Upper lobe of left lung (tissue), 6 donors: ENCODE results near the gene DCAF15. TPM values are rescaled to one million over a fixed set of nuclear protein-coding genes. Genes with fewer than 3 reads are reported as not detected.
"Not testable (repeated sequence)": the region's sequence is repeated elsewhere in the genome, so short reads cannot be mapped to it uniquely, and the experiment has no call there.

Source experiments
- ATAC-seq, 2 donors: fragments of 200-7000 bp; cut with Tn5 transposase; one replicate each; pipeline ENCODE4 v1.9.1; 2022; ENCODE audit warnings: mild to moderate bottlenecking in 2 of 2, moderate library complexity in 2 of 2; ENCODE audit not compliant: low FRiP score in 2 of 2
- DNase-seq, 2 donors: peaks; one replicate each; pipeline ENCODE4 v3.0.0-alpha.2; 2019 to 2020
- H3K27ac ChIP-seq, 4 donors: fragments of 200-600 bp; sonication (generic); one replicate each; pipeline ENCODE4 v1.5.1; 2016 to 2019
- H3K27me3 ChIP-seq, 4 donors: fragments of 200-600 bp; sonication (generic); one replicate each; pipeline ENCODE4 v1.5.1; 2017 to 2019
- H3K36me3 ChIP-seq, 4 donors: fragments of 200-600 bp; sonication (generic); one replicate each; pipeline ENCODE4 v1.5.1; 2016 to 2019
- H3K4me1 ChIP-seq, 4 donors: fragments of 200-600 bp; sonication (generic); one replicate each; pipeline ENCODE4 v1.5.1; 2018 to 2019
- H3K4me3 ChIP-seq, 4 donors: fragments of 200-600 bp; sonication (generic); one replicate each; pipeline ENCODE4 v1.5.1; 2017 to 2019; ENCODE audit warnings: mild to moderate bottlenecking in 2 of 4, moderate library complexity in 1 of 4
- H3K9me3 ChIP-seq, 4 donors: fragments of 200-600 bp; sonication (generic); one replicate each; pipeline ENCODE4 v1.5.1; 2018 to 2019
- EP300 ChIP-seq, 4 donors: sonication (generic); formaldehyde crosslinking; IDR thresholded peaks; one replicate each; pipeline ENCODE4 v1.5.1; 2017; ENCODE audit warnings: antibody characterized with exemption in 4 of 4, control low read depth in 2 of 4
- POLR2A ChIP-seq, 4 donors: fragments of 450-650 bp; IDR thresholded peaks; one replicate each; pipeline ENCODE4 v1.5.1; 2016 to 2017; ENCODE audit warnings: antibody characterized with exemption in 4 of 4, mild to moderate bottlenecking in 2 of 4
- POLR2AphosphoS5 ChIP-seq, 2 donors: sonication (generic); formaldehyde crosslinking; IDR thresholded peaks; one replicate each; pipeline ENCODE4 v1.5.1; 2017; ENCODE audit warnings: antibody characterized with exemption in 2 of 2
- WGBS, 2 donors: methylation state at CpG; one replicate each; pipeline ENCODE4 v1.1.5; 2017 to 2018; 5-methylcytosine and 5-hydroxymethylcytosine counted together
- total RNA-seq, 6 donors: library from RNA; depleted of rRNA in 4 of 6; stranded (reverse); fragments of >200 nt in 4 of 6; gene quantifications; one replicate each; pipeline versions ENCODE4 v1.1.0 to v1.2.1, GENCODE V29; 2016 to 2021
- TF ChIP-seq, protein P1 (sequence below), 6 experiments: fragments of 450-650 bp in 4 of 6; fragments of 200-600 bp in 2 of 6; sonication (generic) in 2 of 6; IDR thresholded peaks; one replicate each; pipeline ENCODE4 v1.5.1; 2016 to 2019; ENCODE audit warnings: antibody characterized with exemption in 6 of 6
- donor health status: DM: no; HTN: no; CAD: no; lungs with moderate emphysema.
- donor health status: DM: no; HTN: yes; CAD: no; lungs with severe emphysema.

DCAF15 gene
- total RNA-seq, 6 donors from 2014 or later: 20.5 to 51.3 (median 39.0) TPM

- peak in 1 of 2 donors; percentile 72 for DNase-seq
- peak in 1 of 2 donors; percentile 4 for ATAC-seq
- Histone ChIP-seq H3K27me3 (no peaks in the 10 kb centered on the region), H3K27ac (no peak overlapping the region), H3K4me1 (no peaks in the 10 kb centered on the region), H3K4me3 (no peak overlapping the region), H3K9me3 (no peaks in the 10 kb centered on the region), H3K36me3 (peaks cover 27 to 94% (median 78%) of the 10 kb centered on the region in 4 donors)
- 80 to 91% methylated on average over 1 to 14 of the region's 14 CpGs for WGBS, 2 donors
- TF ChIP-seq, protein P1, sequence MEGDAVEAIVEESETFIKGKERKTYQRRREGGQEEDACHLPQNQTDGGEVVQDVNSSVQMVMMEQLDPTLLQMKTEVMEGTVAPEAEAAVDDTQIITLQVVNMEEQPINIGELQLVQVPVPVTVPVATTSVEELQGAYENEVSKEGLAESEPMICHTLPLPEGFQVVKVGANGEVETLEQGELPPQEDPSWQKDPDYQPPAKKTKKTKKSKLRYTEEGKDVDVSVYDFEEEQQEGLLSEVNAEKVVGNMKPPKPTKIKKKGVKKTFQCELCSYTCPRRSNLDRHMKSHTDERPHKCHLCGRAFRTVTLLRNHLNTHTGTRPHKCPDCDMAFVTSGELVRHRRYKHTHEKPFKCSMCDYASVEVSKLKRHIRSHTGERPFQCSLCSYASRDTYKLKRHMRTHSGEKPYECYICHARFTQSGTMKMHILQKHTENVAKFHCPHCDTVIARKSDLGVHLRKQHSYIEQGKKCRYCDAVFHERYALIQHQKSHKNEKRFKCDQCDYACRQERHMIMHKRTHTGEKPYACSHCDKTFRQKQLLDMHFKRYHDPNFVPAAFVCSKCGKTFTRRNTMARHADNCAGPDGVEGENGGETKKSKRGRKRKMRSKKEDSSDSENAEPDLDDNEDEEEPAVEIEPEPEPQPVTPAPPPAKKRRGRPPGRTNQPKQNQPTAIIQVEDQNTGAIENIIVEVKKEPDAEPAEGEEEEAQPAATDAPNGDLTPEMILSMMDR (IDR thresholded peaks at IDR 0.05): no peak
- no peak for TF ChIP-seq POLR2A (IDR thresholded peaks at IDR 0.05)
- TF ChIP-seq POLR2AphosphoS5 (IDR thresholded peaks at IDR 0.05): no peak
- no peak for TF ChIP-seq EP300 (IDR thresholded peaks at IDR 0.05)
Measured at GRCh38 chr19:13966684-13967128, 14.4 kb downstream of the DCAF15 start.

GRCh38 chr19:13967206-13967605 is 14.9 kb downstream of the DCAF15 start:
- H3K36me3 ChIP-seq: peaks cover 27 to 90% (median 73%) of the 10 kb centered on the region in 4 donors
- WGBS, 2 donors: 95 to 96% methylated on average over 8 of the region's 8 CpGs
- not testable (repeated sequence) for DNase-seq, H3K27ac ChIP-seq, H3K27me3 ChIP-seq, ATAC-seq, H3K4me3 ChIP-seq, H3K9me3 ChIP-seq, H3K4me1 ChIP-seq

DNA sequence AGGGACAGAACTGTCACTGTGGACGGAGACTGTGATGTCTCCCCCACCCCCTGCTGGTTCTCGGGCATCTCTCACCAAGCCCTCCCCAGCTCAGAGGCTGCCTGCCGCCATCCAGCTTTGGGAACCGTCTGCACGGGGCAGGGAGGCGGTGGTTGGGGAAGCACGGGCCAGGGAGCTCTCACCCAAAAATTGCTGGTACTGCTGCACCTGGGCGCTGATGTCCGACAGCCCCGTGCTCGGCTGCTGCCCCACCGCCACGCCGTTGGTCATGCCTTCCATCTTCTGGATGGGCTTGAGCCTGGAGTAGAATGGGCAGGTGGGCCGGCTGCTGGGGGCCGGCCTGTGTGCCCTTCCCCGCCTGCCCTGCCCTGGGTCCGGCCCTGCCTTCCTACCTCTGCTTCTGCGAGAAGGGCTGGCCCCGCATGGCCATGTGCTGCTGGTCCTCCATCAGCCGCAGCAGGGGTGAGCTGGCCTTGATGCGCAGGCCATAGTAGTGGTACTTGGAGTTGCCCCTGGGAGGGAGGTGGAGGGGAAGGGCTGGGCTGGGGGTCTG is 16.1 kb downstream of the DCAF15 start:
- ATAC-seq: no peak
- Histone ChIP-seq H3K36me3 (peaks cover 30 to 90% (median 70%) of the 10 kb centered on the region in 4 donors), H3K27me3 (no peaks in the 10 kb centered on the region), H3K9me3 (no peaks in the 10 kb centered on the region), H3K4me3 (no peak overlapping the region), H3K27ac (no peak overlapping the region), H3K4me1 (no peaks in the 10 kb centered on the region)
- TF ChIP-seq POLR2A (IDR thresholded peaks at IDR 0.05): no peak
- no peak for TF ChIP-seq POLR2AphosphoS5 (IDR thresholded peaks at IDR 0.05)
- TF ChIP-seq, protein P1 (IDR thresholded peaks at IDR 0.05): no peak
- TF ChIP-seq EP300 (IDR thresholded peaks at IDR 0.05): no peak
- WGBS, 2 donors: 93 to 94% methylated on average over 15 to 22 of the region's 22 CpGs
- DNase-seq: peak in 1 of 2 donors; percentile 73

- Histone ChIP-seq H3K9me3 (no peaks in the 10 kb centered on the region), H3K27ac (no peak overlapping the region), H3K36me3 (peaks cover 30 to 90% (median 66%) of the 10 kb centered on the region in 4 donors), H3K4me3 (no peak overlapping the region), H3K4me1 (no peaks in the 10 kb centered on the region), H3K27me3 (no peaks in the 10 kb centered on the region)
- DNase-seq: no peak
- no peak for ATAC-seq
- TF ChIP-seq POLR2A (IDR thresholded peaks at IDR 0.05) (no peak), POLR2AphosphoS5 (IDR thresholded peaks at IDR 0.05) (no peak), EP300 (IDR thresholded peaks at IDR 0.05) (no peak)
- TF ChIP-seq, protein P1 (IDR thresholded peaks at IDR 0.05): no peak
- 93 to 94% methylated on average over 16 to 18 of the region's 18 CpGs for WGBS, 2 donors
Measured at GRCh38 chr19:13968999-13969398, 16.7 kb downstream of the DCAF15 start.

- Histone ChIP-seq H3K36me3 (peaks cover 30 to 86% (median 60%) of the 10 kb centered on the region in 4 donors), H3K27me3 (no peaks in the 10 kb centered on the region), H3K4me1 (no peaks in the 10 kb centered on the region), H3K9me3 (no peaks in the 10 kb centered on the region), H3K27ac (no peak overlapping the region), H3K4me3 (no peak overlapping the region)
- no peak for ATAC-seq
- TF ChIP-seq POLR2A (IDR thresholded peaks at IDR 0.05) (no peak), POLR2AphosphoS5 (IDR thresholded peaks at IDR 0.05) (no peak), EP300 (IDR thresholded peaks at IDR 0.05) (no peak)
- TF ChIP-seq, protein P1 (IDR thresholded peaks at IDR 0.05): no peak
- 94% methylated on average over 11 to 17 of the region's 18 CpGs for WGBS, 2 donors
- peak in 1 of 2 donors; percentile 68 for DNase-seq
Measured at GRCh38 chr19:13969897-13970296, 17.6 kb downstream of the DCAF15 start.

DNA sequence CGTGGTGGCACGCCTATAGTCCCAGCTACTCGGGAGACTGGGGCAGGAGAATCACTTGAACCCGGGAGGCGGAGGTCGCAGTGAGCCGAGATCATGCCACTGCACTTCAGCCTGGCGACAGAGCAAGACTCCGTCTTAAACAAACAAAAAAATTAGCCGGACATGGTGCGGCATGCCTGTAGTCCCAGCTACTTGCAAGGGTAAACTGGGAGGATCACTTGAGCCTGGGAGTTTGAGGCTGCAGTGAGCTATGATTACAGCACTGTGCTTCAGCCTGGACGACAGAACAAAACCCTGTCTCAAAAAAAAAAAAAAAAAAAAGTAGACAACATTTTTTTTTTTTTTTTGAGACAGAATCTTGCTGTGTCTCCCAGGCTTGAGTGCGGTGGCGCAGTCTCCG is 19.6 kb downstream of the DCAF15 start:
- ATAC-seq, H3K4me3 ChIP-seq: not testable (repeated sequence)
- H3K36me3 ChIP-seq: peaks cover 21 to 70% (median 46%) of the 10 kb centered on the region in 4 donors

More for the DNA sequence above, 19.6 kb downstream of the DCAF15 start:
- H3K27me3 ChIP-seq, H3K4me1 ChIP-seq, H3K9me3 ChIP-seq, H3K27ac ChIP-seq: not testable (repeated sequence)
- WGBS, 2 donors: 68 to 77% methylated on average over 15 of the region's 15 CpGs
- DNase-seq: peak in 1 of 2 donors; percentile 57
